ENCODE measurements around the gene SPDYE3.
"Not testable (repeated sequence)": the region's sequence is repeated elsewhere in the genome, so short reads cannot be mapped to it uniquely, and the experiment has no call there.

Gene SPDYE3

GRCh38 chr7:100352984-100353684, 45.6 kb downstream of the SPDYE3 start:
- DNase-seq, result no peak

- DNase-seq, result no peak
Measured at GRCh38 chr7:100353685-100354330, 46.3 kb downstream of the SPDYE3 start.

DNA sequence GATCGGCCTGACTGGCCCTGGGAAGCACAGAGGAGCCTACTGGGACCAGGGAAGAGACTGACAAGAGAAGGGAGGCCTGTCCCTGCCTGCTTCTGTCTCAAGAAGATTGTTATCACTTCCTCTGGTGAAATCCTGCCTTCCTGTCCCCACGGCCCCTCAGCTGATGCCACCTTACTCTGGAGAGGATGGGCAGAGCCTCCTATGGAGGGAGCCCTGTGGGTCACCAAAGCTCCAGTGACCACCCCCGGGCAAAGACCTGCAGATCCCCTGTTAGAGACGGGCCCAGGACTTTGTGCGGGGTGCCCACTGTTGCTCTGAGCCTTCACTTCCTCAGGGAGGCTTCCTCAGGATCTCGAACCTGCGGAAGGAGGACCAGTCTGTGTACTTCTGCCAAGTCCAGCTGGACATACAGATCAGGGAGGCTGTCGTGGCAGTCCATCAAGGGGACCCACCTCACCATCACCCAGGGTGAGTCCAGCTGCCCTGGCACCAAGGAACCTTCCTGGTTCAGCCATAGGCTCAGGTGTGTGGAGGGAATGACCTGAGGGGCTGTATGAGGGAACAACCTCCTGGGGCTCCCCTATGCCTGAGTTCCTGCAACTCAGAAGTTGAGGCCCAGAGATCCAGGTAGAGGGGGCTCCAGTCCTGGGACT, 49.0 kb downstream of the SPDYE3 start:
- DNase-seq, result no peak

- no peak for DNase-seq
Measured at GRCh38 chr7:100357131-100357561, 49.6 kb downstream of the SPDYE3 start.

DNA sequence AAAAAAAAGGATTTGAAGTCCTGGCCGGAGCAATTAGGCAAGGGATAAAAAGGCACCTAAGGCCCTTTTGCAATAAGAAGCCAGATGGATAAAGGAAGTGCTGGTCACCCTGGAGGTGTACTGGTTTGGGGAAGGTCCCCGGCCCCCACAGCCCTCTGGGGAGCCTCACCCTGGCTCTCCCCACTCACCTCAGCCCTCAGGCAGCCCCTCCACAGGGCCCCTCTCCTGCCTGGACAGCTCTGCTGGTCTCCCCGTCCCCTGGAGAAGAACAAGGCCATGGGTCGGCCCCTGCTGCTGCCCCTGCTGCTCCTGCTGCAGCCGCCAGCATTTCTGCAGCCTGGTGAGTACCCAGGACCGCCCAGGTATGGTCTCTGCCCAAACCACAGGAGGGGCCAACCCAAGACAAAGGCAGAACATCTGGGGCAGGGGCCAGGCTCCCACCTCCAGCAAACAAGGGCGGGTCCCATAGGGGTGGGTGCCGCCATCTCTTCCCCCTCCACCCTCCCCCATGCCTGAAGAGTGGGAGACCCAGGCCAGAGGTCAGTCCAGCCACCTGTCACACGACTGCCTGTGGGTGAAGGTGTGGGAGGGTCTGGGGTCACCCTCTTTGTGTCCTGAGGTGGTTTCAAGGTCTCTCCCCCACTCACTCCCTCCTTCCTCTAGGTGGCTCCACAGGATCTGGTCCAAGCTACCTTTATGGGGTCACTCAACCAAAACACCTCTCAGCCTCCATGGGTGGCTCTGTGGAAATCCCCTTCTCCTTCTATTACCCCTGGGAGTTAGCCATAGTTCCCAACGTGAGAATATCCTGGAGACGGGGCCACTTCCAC, 50.7 kb downstream of the SPDYE3 start, which contains the start of gene PILRB:
PILRB (plus strand) TSS at position 91 of the 830 bp plus-strand sequence; CDS start at position 277, 186 bp downstream.
- DNase-seq, result no peak

DNA sequence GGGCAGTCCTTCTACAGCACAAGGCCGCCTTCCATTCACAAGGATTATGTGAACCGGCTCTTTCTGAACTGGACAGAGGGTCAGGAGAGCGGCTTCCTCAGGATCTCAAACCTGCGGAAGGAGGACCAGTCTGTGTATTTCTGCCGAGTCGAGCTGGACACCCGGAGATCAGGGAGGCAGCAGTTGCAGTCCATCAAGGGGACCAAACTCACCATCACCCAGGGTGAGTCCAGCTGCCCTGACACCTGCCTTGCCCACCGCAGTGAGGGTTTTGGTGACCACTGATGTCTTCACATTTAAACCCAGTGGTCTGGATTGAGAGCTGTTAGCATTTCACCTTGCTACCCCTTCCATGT, 51.3 kb downstream of the SPDYE3 start:
- DNase-seq, result no peak

GRCh38 chr7:100360135-100360854, 52.8 kb downstream of the SPDYE3 start:
- no peak for DNase-seq

GRCh38 chr7:100363098-100363497, 55.6 kb downstream of the SPDYE3 start:
- no peak for DNase-seq

- DNase-seq, result not testable (repeated sequence)
Measured at GRCh38 chr7:100363797-100364196, 56.3 kb downstream of the SPDYE3 start.

DNA sequence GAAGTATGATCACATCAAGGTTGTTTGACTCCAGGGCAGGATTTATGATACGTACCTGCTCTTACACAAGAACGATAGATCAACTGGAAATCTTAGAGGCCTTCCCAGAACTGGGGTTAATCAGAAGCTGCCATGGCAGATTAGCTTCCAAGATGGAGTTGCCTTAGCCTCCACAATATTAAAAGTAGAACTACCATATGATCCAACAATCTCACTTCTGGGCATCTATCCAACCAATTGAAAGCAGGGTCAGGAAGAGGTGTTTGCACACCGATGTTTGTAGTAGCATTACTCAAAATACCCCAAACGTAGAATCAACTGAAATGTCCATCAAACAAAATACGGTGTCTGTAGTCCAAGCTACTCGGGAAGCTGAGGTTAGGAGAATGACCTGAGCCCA, 57.0 kb downstream of the SPDYE3 start:
- no peak for DNase-seq

DNA sequence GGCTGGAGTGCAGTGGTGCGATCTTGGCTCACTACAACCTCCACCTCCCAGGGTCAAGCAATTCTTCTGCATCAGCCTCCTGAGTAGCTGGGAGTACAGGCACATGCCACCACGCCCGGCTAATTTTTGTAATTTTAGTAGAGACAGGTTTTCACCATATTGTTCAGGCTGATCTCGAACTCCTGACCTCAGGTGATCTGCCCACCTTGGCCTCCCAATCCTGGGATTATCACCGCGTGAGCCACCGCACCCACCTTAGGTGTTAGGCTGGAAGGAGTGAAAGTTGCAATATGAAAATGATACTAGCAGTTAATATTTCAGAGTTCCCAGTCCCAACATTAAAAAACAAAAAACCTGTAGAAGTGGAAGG, 58.5 kb downstream of the SPDYE3 start:
- DNase-seq, result not testable (repeated sequence)

GRCh38 chr7:100366411-100367250, 59.1 kb downstream of the SPDYE3 start:
- no peak for DNase-seq

DNA sequence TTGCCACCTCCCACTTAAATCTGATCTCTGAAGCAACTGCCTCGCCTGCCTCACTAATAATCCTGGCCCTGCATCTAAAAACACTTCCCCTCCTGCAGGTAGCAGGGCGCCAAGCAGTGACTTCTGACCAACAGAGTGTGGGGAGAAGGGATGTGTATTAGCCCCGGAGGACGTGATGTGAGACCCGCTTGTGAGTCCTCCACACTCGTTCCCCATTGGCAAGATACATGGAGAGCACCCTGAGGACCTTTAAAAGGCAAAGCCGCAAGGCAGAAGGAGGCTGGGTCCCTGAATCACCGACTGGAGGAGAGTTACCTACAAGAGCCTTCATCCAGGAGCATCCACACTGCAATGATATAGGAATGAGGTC, 59.7 kb downstream of the SPDYE3 start:
- no peak for DNase-seq

- no peak for DNase-seq
Measured at GRCh38 chr7:100367676-100368613, 60.4 kb downstream of the SPDYE3 start.

GRCh38 chr7:100369105-100369504, 61.6 kb downstream of the SPDYE3 start:
- no peak for DNase-seq

DNA sequence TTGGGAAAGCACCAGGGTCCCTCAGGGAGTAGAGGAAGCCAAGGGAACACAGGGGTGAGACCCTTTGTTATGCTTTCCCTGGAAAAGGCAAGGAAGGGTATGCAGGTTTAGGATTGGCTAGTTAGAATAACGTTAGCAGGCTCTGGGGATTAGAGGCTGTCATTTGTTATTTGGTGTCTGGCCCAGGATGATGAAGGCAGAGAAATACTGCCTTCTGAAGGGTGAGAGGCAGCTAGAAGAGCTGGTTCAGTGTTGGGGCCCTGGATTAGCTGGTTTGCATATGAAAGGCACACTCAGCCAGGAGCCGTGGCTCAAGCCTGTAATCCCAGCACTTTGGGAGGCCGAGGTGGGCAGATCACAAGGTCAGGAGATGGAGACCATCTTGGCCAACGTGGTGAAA, 62.8 kb downstream of the SPDYE3 start:
- DNase-seq, result no peak

GRCh38 chr7:100370746-100371145, 63.2 kb downstream of the SPDYE3 start:
- DNase-seq, result no peak

DNA sequence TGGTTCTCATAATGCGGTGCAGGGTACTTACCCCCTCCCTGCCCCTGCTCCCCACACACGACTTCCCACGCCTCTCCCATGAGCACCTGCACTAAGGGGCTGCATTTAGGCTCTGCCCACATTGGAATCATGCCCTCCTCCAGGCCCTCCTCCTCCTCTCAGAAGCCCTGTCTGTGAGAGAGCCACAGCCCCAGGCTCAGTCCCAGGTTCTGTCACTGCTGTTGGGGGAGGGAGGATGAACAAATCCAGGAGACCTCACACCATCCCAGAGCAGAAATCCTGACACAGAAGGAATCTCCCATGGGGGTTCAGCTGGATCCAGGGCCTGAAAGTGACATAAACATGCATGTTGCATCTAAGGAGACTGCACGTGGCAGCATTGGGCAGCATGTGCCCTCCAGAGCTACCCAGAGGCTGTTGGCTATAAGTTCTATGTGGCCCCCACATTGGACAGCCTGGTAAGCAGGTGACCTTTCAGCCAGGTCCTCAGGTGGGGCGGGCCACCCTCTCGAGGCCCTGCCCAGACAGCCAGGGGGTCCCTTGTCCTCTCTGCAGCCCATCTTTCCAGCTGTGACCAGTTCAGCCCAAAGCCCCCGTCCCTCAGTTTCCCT, 64.2 kb downstream of the SPDYE3 start:
- DNase-seq, result no peak
